GM13976 (cell line): Measurements from ENCODE around the gene SIAE.

Experiments used
- DNase-seq: peaks from one replicate; pipeline ENCODE4 v3.0.0; 2012; ENCODE audit warnings: low spot score
- CTCF ChIP-seq: IDR thresholded peaks from 2 replicates; pipeline ENCODE4 v1.5.1; 2012; ENCODE audit warnings: borderline replicate concordance, mild to moderate bottlenecking; ENCODE audit not compliant: insufficient read depth; ENCODE audit errors: extremely low read depth, missing control alignments, control extremely low read depth
- in situ Hi-C: fragments of 300-500 bp; cut with MboI; formaldehyde crosslinking; loops from one replicate; pipeline ENCODE4 v1.12.0; 2022; ENCODE audit warnings: low sequenced_read_pairs, mixed read lengths, inconsistent platforms; ENCODE audit not compliant: unreplicated experiment

SIAE gene

GRCh38 chr11:124595302-124595701 is 78.2 kb downstream of the SIAE start:
- no peak for TF ChIP-seq CTCF
- in situ Hi-C loops: loop anchor here (25.0 kb wide), 2 partner anchors 183 to 533 kb away; partner anchors contain the start of gene OR8B4
- DNase-seq: no peak

GRCh38 chr11:124592627-124593026 is 80.9 kb downstream of the SIAE start:
- in situ Hi-C loops: loop anchor here (25.0 kb wide), 2 partner anchors 180 to 530 kb away; partner anchors contain the start of gene OR8B4

GRCh38 chr11:124591430-124591829 is 82.1 kb downstream of the SIAE start:
- in situ Hi-C loops: loop anchor here (25.0 kb wide), 2 partner anchors 179 to 529 kb away; partner anchors contain the start of gene OR8B4
- no peak for DNase-seq
- TF ChIP-seq CTCF: no peak

More at GRCh38 chr11:124592627-124593026, 80.9 kb downstream of the SIAE start:
- TF ChIP-seq CTCF: no peak
- no peak for DNase-seq

GRCh38 chr11:124586238-124586860 is 87.2 kb downstream of the SIAE start:
- peak; percentile 38 for DNase-seq
- TF ChIP-seq CTCF: peak; percentile 72
- in situ Hi-C loops: loop anchor here (25.0 kb wide), 2 partner anchors 174 to 524 kb away; partner anchors contain the start of gene OR8B4

GRCh38 chr11:124584681-124585372 is 88.7 kb downstream of the SIAE start:
- in situ Hi-C loops: loop anchor here (25.0 kb wide), 2 partner anchors 173 to 523 kb away; partner anchors contain the start of gene OR8B4
- TF ChIP-seq CTCF: no peak
- no peak for DNase-seq

GRCh38 chr11:124583781-124584180 is 89.8 kb downstream of the SIAE start:
- TF ChIP-seq CTCF: no peak
- in situ Hi-C loops: loop anchor here (25.0 kb wide), 2 partner anchors 171 to 521 kb away; partner anchors contain the start of gene OR8B4

More at GRCh38 chr11:124583781-124584180, 89.8 kb downstream of the SIAE start:
- DNase-seq: no peak
